ENCODE measurements around the gene MRPS26. TPM values are rescaled to one million over a fixed set of nuclear protein-coding genes. Genes with fewer than 3 reads are reported as not detected.

Gene MRPS26
- total RNA-seq, 2 experiments from 2014 or later, result 30.6 to 37.2 TPM

GRCh38 chr20:3084283-3084985 is 38.6 kb downstream of the MRPS26 start, which contains the start of gene AVP:
Gene AVP (minus strand): TSS chr20:3084724. CDS start chr20:3084674, 50 bp downstream.
- Mint-ChIP-seq H3K4me1 (peaks cover 8% of the 10 kb centered on the region), H3K9me3 (no peaks in the 10 kb centered on the region), H3K36me3 (ENCODE audit: low read depth) (no peaks in the 10 kb centered on the region), H3K27me3 (peaks cover 46% of the 10 kb centered on the region), H3K4me3 (no peak within 1 kb of the TSS), H3K27ac (no peak within 1 kb of the TSS)
- no peak for DNase-seq
- ChIA-PET CTCF (interaction anchor here (1.5 kb wide), 1 partner anchor 12 kb away, joined by 5 read pairs; no protein-coding TSS in a partner anchor), POLR2A (no interaction called here)

DNA sequence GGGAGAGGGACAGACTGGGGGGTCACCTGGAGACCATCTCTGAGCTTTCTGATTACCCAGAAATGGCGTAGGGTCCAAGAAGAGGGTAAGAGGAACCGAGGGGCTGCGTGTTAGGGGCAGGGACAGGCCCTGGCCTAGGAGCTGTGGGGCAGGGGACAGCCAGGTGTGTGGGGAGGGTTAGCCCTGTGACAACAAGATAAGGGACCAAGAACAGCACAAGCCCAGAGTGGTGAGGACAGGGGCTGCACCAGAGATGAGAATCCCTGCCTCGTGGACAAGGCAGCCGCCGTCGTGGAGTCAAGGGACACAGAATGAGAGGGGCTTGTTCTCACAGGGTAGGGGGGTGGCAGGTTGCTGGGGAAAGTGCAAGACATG is 39.1 kb downstream of the MRPS26 start:
- H3K36me3 Mint-ChIP-seq (ENCODE audit: low read depth), result no peaks in the 10 kb centered on the region
- H3K27ac Mint-ChIP-seq, result no peak overlapping the region
- CTCF ChIA-PET, result interaction anchor here (1.5 kb wide), 1 partner anchor 11 kb away, joined by 5 read pairs; no protein-coding TSS in a partner anchor
- no peak for DNase-seq
- H3K27me3 Mint-ChIP-seq, result peaks cover 47% of the 10 kb centered on the region
- POLR2A ChIA-PET, result no interaction called here
- peaks cover 8% of the 10 kb centered on the region for H3K4me1 Mint-ChIP-seq
- no peak overlapping the region for H3K4me3 Mint-ChIP-seq
- H3K9me3 Mint-ChIP-seq, result no peaks in the 10 kb centered on the region

GRCh38 chr20:3085571-3086072 is 39.8 kb downstream of the MRPS26 start:
- ChIA-PET CTCF (interaction anchor here (0.6 to 1.5 kb wide), 6 partner anchors 8 to 210 kb away, joined by 3 to 7 read pairs (median 3); no protein-coding TSS in a partner anchor), POLR2A (interaction anchor here (0.6 kb wide), 1 partner anchor 16 kb away, joined by 3 read pairs; no protein-coding TSS in a partner anchor)
- H3K36me3 Mint-ChIP-seq (ENCODE audit: low read depth), result no peaks in the 10 kb centered on the region

GRCh38 chr20:3088031-3088430 is 42.2 kb downstream of the MRPS26 start:
- DNase-seq, result no peak
- no peaks in the 10 kb centered on the region for H3K9me3 Mint-ChIP-seq
- no peak overlapping the region for H3K27ac Mint-ChIP-seq
- peaks cover 16% of the 10 kb centered on the region for H3K4me1 Mint-ChIP-seq
- no peaks in the 10 kb centered on the region for H3K36me3 Mint-ChIP-seq (ENCODE audit: low read depth)
- ChIA-PET CTCF (interaction anchor here (0.7 to 0.8 kb wide), 2 partner anchors 20 to 248 kb away, joined by 3 read pairs; no protein-coding TSS in a partner anchor), POLR2A (no interaction called here)
- H3K4me3 Mint-ChIP-seq, result no peak overlapping the region
- peaks cover 43% of the 10 kb centered on the region for H3K27me3 Mint-ChIP-seq

More at GRCh38 chr20:3085571-3086072, 39.8 kb downstream of the MRPS26 start:
- H3K27me3 Mint-ChIP-seq, result peaks cover 48% of the 10 kb centered on the region
- no peaks in the 10 kb centered on the region for H3K9me3 Mint-ChIP-seq
- no peak overlapping the region for H3K4me3 Mint-ChIP-seq
- peaks cover 13% of the 10 kb centered on the region for H3K4me1 Mint-ChIP-seq
- H3K27ac Mint-ChIP-seq, result no peak overlapping the region
- no peak for DNase-seq

DNA sequence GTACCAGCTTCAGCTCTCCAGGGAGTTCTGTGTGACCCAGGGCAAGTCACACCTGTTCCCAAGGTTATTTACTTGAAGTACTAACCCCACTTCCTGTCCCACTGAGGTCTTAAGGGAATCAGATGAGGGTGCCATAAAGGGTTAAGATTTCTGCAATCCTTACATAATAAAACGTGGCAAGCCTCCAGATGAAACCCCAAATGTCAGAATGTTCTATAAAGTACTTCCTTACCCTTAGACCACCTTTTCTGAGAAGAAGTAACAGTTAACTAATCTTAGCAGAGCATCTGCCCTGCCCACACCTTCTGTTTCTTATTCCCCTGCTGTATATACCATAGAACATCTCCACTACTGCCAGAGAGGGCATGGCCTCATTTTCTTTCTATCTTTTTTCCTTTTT is 44.7 kb downstream of the MRPS26 start:
- CTCF ChIA-PET, result interaction anchor here (0.6 to 1.5 kb wide), 2 partner anchors 22 to 240 kb away, joined by 3 read pairs; no protein-coding TSS in a partner anchor
- no peak for DNase-seq
- Mint-ChIP-seq H3K4me1 (peaks cover 23% of the 10 kb centered on the region), H3K36me3 (ENCODE audit: low read depth) (no peaks in the 10 kb centered on the region), H3K27ac (no peak overlapping the region), H3K4me3 (no peak overlapping the region), H3K9me3 (no peaks in the 10 kb centered on the region), H3K27me3 (peaks cover 29% of the 10 kb centered on the region)
- POLR2A ChIA-PET, result no interaction called here

- Mint-ChIP-seq H3K27me3 (peaks cover 33% of the 10 kb centered on the region), H3K36me3 (ENCODE audit: low read depth) (no peaks in the 10 kb centered on the region), H3K9me3 (no peaks in the 10 kb centered on the region), H3K4me3 (peak overlapping the region; percentile 69), H3K27ac (peak overlapping the region; percentile 89), H3K4me1 (peaks cover 23% of the 10 kb centered on the region)
- DNase-seq, result peak; percentile 17
- ChIA-PET CTCF (interaction anchor here (0.8 to 2.1 kb wide), 5 partner anchors 9 to 19 kb away, joined by 3 to 11 read pairs (median 3); no protein-coding TSS in a partner anchor), POLR2A (no interaction called here)
Observed at GRCh38 chr20:3092611-3093379, 46.9 kb downstream of the MRPS26 start.

- H3K27ac Mint-ChIP-seq, result peak overlapping the region; percentile 19
- H3K4me1 Mint-ChIP-seq, result peaks cover 23% of the 10 kb centered on the region
- no peaks in the 10 kb centered on the region for H3K36me3 Mint-ChIP-seq (ENCODE audit: low read depth)
- H3K27me3 Mint-ChIP-seq, result peaks cover 33% of the 10 kb centered on the region
- POLR2A ChIA-PET, result no interaction called here
- no peak overlapping the region for H3K4me3 Mint-ChIP-seq
- H3K9me3 Mint-ChIP-seq, result no peaks in the 10 kb centered on the region
- CTCF ChIA-PET, result interaction anchor here (1.0 to 2.1 kb wide), 2 partner anchors 8 kb away, joined by 3 to 11 read pairs; no protein-coding TSS in a partner anchor
- DNase-seq, result no peak
Observed at GRCh38 chr20:3093861-3094361, 48.1 kb downstream of the MRPS26 start.

DNA sequence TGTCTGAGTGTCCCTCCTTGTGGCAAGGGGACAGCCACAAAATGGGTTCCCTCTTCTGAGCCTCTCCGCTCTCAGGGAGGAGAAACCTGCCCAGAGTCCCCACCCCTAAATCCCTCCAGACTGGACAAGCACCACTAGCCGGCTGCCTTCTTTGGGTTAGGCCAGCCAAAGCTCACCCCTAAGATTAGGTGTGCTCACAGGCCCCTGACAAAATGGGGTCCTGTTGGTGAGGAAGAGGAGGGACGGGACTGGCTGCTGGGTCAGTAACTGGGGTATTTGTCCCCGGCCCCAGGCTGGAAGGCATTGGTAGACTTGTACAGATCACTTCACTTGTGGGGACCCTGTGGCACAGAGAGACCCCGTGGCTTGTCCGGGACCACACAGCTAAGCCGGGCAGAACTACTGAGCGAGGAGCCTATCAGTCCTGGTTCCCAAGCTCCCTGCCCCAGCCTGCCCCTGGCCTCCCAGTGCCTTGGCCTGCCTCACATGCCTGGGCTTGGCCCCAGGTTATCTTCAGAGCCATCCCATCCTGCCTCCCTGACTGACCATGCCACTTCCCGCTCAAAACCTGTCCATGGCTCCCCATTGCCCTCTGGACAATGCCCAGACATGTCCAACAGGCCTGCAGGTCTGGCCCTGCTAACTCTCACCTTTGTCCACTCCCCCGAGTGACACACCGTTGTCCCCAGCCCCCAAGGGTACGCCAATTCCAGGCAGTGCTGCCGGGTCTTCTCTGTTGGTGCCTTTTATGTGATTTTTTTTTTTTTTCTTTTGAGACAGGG is 49.2 kb downstream of the MRPS26 start:
- ChIA-PET CTCF (interaction anchor here (0.6 kb wide), 2 partner anchors 12 to 213 kb away, joined by 3 read pairs; no protein-coding TSS in a partner anchor), POLR2A (no interaction called here)
- Mint-ChIP-seq H3K27ac (peak overlapping the region; percentile 13), H3K9me3 (no peaks in the 10 kb centered on the region), H3K27me3 (peaks cover 27% of the 10 kb centered on the region), H3K4me1 (peaks cover 23% of the 10 kb centered on the region), H3K36me3 (ENCODE audit: low read depth) (no peaks in the 10 kb centered on the region), H3K4me3 (no peak overlapping the region)
- no peak for DNase-seq

Other genes starting within 250 kb of the MRPS26 start
- gene CPXM1, start 245.4 kb upstream of the MRPS26 start, total RNA-seq, result under 1 TPM in 1 of 2 experiments, not detected in 1; 0.12 TPM
- not detected for gene C20orf141, start 231.1 kb upstream of the MRPS26 start, total RNA-seq
- not detected for gene TMEM239, start 229.7 kb upstream of the MRPS26 start, total RNA-seq
- 10 to 100 TPM; 22.6 to 23.9 TPM for gene PCED1A, start 205.4 kb upstream of the MRPS26 start, total RNA-seq
- 10 to 100 TPM; 49.7 to 54.9 TPM for gene VPS16, start 205.3 kb upstream of the MRPS26 start, total RNA-seq
- 10 to 100 TPM; 66.4 to 83.9 TPM for gene PTPRA, start 172.6 kb upstream of the MRPS26 start, total RNA-seq
- gene GNRH2, start 2.4 kb upstream of the MRPS26 start, total RNA-seq, result 1 to 10 TPM; 1.2 to 2.0 TPM
- not detected for gene OXT, start 25.6 kb downstream of the MRPS26 start, total RNA-seq
- not detected for gene AVP, start 38.7 kb downstream of the MRPS26 start, total RNA-seq
- gene FASTKD5, start 113.8 kb downstream of the MRPS26 start, total RNA-seq, result 10 to 100 TPM; 22.2 to 24.4 TPM
- 1 to 10 TPM; 8.5 to 9.0 TPM for gene UBOX5, start 113.8 kb downstream of the MRPS26 start, total RNA-seq
- gene LZTS3, start 127.5 kb downstream of the MRPS26 start, total RNA-seq, result under 1 TPM; 0.62 to 0.65 TPM
- 10 to 100 TPM; 46.5 to 58.9 TPM for gene DDRGK1, start 158.6 kb downstream of the MRPS26 start, total RNA-seq
- 10 to 100 TPM; 52.1 to 72.7 TPM for gene ITPA, start 163.4 kb downstream of the MRPS26 start, total RNA-seq
- under 1 TPM; 0.50 to 0.77 TPM for gene SLC4A11, start 193.1 kb downstream of the MRPS26 start, total RNA-seq